Natural killer cell (primary cell): ENCODE results near the gene GRK7. TPM values are rescaled to one million over a fixed set of nuclear protein-coding genes. Genes with fewer than 3 reads are reported as not detected.

Source experiments
- ATAC-seq, 3 donors: fragments of 150-1000 bp in 2 of 3; fragments of 200-7000 bp in 1 of 3; cut with Tn5 transposase; 1 replicate in 1 of 3; 2 replicates in 2 of 3; pipeline ENCODE4 v1.10.0; 2021; ENCODE audit warnings: mild to moderate bottlenecking in 2 of 3, moderate library complexity in 2 of 3
- DNase-seq, 2 donors: peaks; one replicate each; pipeline versions ENCODE4 v3.0.0 to v3.0.0-alpha.2; 2013 to 2021; ENCODE audit warnings: mixed read lengths in 1 of 2
- H3K27ac ChIP-seq: one replicate; pipeline ENCODE4 v1.5.1; 2013; ENCODE audit warnings: mild to moderate bottlenecking, low read length
- H3K27me3 ChIP-seq: one replicate; pipeline ENCODE4 v1.6.1; 2013; ENCODE audit warnings: low read length; ENCODE audit not compliant: control insufficient read depth, insufficient read depth
- H3K36me3 ChIP-seq: one replicate; pipeline ENCODE4 v1.6.1; 2013; ENCODE audit warnings: low read length; ENCODE audit not compliant: control insufficient read depth, insufficient read depth
- H3K4me1 ChIP-seq: one replicate; pipeline ENCODE4 v1.6.1; 2013; ENCODE audit warnings: low read length; ENCODE audit not compliant: control insufficient read depth, insufficient read depth
- H3K4me3 ChIP-seq: one replicate; pipeline ENCODE4 v1.5.1; 2013; ENCODE audit warnings: low read length
- H3K9me3 ChIP-seq: one replicate; pipeline ENCODE4 v1.6.1; 2013; ENCODE audit warnings: low read length; ENCODE audit not compliant: control insufficient read depth, insufficient read depth
- H3K27ac Mint-ChIP-seq, 2 donors: one replicate each; pipeline ENCODE4 v1.8.0; 2022; ENCODE audit warnings: mild to moderate bottlenecking in 2 of 2, mixed read lengths in 2 of 2, moderate library complexity in 1 of 2
- H3K27me3 Mint-ChIP-seq, 2 donors: one replicate each; pipeline ENCODE4 v1.8.0; 2022; ENCODE audit warnings: low read depth in 2 of 2, mixed read lengths in 2 of 2
- H3K36me3 Mint-ChIP-seq: one replicate; pipeline ENCODE4 v1.8.0; 2022; ENCODE audit warnings: mixed read lengths
- H3K4me1 Mint-ChIP-seq, 2 donors: one replicate each; pipeline ENCODE4 v1.8.0; 2022; ENCODE audit warnings: mixed read lengths in 2 of 2
- H3K4me3 Mint-ChIP-seq: one replicate; pipeline ENCODE4 v1.8.0; 2022; ENCODE audit warnings: mild to moderate bottlenecking, moderate library complexity, mixed read lengths
- H3K9me3 Mint-ChIP-seq, 2 donors: one replicate each; pipeline ENCODE4 v1.8.0; 2022; ENCODE audit warnings: mixed read lengths in 2 of 2
- CTCF ChIP-seq: fragments of 200-600 bp; IDR thresholded peaks from one replicate; pipeline ENCODE4 v1.8.0; 2022; ENCODE audit warnings: antibody characterized with exemption
- WGBS: methylation state at CpG from one replicate; pipeline ENCODE4 v1.1.7; 2013; ENCODE audit warnings: missing lambda C conversion rate; ENCODE audit not compliant: insufficient coverage; 5-methylcytosine and 5-hydroxymethylcytosine counted together
- intact Hi-C: fragments of 100-400 bp; cut with micrococcal nuclease; formaldehyde crosslinking; loops from one replicate; pipeline ENCODE4 v1.14.2; 2022
- total RNA-seq, 4 donors: library from RNA; stranded (reverse); fragments of 120-200 nt in 1 of 4; gene quantifications; one replicate each; pipeline versions ENCODE4 v1.2.3 to v1.2.4, GENCODE V29; 2013 to 2022

The GRK7 gene
- total RNA-seq, 3 donors from 2014 or later (not counting 1 experiment from before 2014, with no cell fraction given): 0.14 to 0.16 (median 0.15) TPM

DNA sequence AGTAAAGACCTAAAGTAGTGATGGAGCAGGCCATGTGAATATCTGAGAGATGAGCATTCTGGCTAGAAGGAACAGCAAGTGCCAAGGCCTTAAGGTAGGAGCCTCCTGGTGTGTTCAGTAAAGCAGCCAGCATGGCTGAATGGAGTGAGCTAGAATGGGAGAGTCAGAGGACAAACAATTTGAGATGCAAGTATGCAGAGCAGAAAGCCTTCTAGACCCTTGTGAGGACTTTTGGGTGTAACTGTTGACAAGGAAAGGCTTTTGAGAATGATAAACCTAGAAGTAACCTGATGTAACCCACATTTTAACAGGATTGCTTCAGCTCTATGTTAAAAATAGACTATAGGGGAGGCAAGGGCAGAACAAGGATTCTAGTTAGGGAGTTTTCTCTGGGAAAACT, 40.0 kb upstream of the GRK7 start:
- no peak for ATAC-seq
- H3K27me3 Mint-ChIP-seq: peaks cover 6 to 12% of the 10 kb centered on the region in 2 donors
- H3K36me3 ChIP-seq: no peaks in the 10 kb centered on the region
- no peak for TF ChIP-seq CTCF
- DNase-seq: no peak
- no peaks in the 10 kb centered on the region for H3K9me3 Mint-ChIP-seq
- no peak overlapping the region for H3K27ac ChIP-seq
- H3K27me3 ChIP-seq: no peaks in the 10 kb centered on the region
- H3K4me3 ChIP-seq: no peak overlapping the region
- intact Hi-C loops: no loop called here
- no peaks in the 10 kb centered on the region for H3K4me1 ChIP-seq
- no peaks in the 10 kb centered on the region for H3K36me3 Mint-ChIP-seq
- H3K4me1 Mint-ChIP-seq: no peaks in the 10 kb centered on the region
- H3K9me3 ChIP-seq: no peaks in the 10 kb centered on the region
- no peak overlapping the region for H3K27ac Mint-ChIP-seq
- no peak overlapping the region for H3K4me3 Mint-ChIP-seq

- no peak overlapping the region for H3K4me3 Mint-ChIP-seq
- no peaks in the 10 kb centered on the region for H3K36me3 ChIP-seq
- TF ChIP-seq CTCF: no peak
- WGBS: 85% methylated on average over 1 of the region's 1 CpG
- intact Hi-C loops: no loop called here
- no peaks in the 10 kb centered on the region for H3K9me3 Mint-ChIP-seq
- H3K36me3 Mint-ChIP-seq: no peaks in the 10 kb centered on the region
- H3K27me3 ChIP-seq: no peaks in the 10 kb centered on the region
- H3K4me1 ChIP-seq: no peaks in the 10 kb centered on the region
- H3K27me3 Mint-ChIP-seq: peaks cover 0 to 15% of the 10 kb centered on the region in 2 donors
- H3K27ac ChIP-seq: no peak overlapping the region
- H3K27ac Mint-ChIP-seq: no peak overlapping the region
- no peaks in the 10 kb centered on the region for H3K4me1 Mint-ChIP-seq
- no peaks in the 10 kb centered on the region for H3K9me3 ChIP-seq
- no peak overlapping the region for H3K4me3 ChIP-seq
- no peak for ATAC-seq
- DNase-seq: no peak
Observed at GRCh38 chr3:141724186-141724585, 39.0 kb upstream of the GRK7 start.

DNA sequence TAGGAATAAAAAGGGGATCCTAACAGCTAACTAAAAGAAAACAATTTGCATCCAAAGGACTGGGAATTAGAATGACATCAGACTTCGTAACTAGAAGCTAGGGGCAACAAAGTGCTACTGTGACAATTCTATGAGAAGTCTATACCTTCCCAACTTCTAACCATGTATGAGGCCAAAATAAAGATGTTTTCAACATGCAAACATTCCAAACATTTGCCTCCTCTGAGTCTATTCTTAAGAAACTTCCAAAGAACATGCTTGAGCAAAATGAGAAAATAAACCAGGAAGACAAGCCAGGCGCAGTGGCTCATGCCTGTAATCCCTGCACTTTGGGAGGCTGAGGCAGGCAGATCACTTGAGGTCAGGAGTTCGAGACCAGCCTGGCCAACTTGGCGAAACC, 38.2 kb upstream of the GRK7 start:
- Histone ChIP-seq H3K36me3 (no peaks in the 10 kb centered on the region), H3K9me3 (no peaks in the 10 kb centered on the region), H3K4me3 (no peak overlapping the region), H3K27ac (no peak overlapping the region), H3K4me1 (no peaks in the 10 kb centered on the region), H3K27me3 (no peaks in the 10 kb centered on the region)
- WGBS: 96% methylated on average over 4 of the region's 4 CpGs
- peaks cover 0 to 12% of the 10 kb centered on the region in 2 donors for H3K27me3 Mint-ChIP-seq
- no peaks in the 10 kb centered on the region for H3K9me3 Mint-ChIP-seq
- DNase-seq: no peak
- no peak for ATAC-seq
- H3K4me1 Mint-ChIP-seq: no peaks in the 10 kb centered on the region
- intact Hi-C loops: no loop called here
- no peak for TF ChIP-seq CTCF
- H3K36me3 Mint-ChIP-seq: no peaks in the 10 kb centered on the region
- no peak overlapping the region for H3K27ac Mint-ChIP-seq
- no peak overlapping the region for H3K4me3 Mint-ChIP-seq

DNA sequence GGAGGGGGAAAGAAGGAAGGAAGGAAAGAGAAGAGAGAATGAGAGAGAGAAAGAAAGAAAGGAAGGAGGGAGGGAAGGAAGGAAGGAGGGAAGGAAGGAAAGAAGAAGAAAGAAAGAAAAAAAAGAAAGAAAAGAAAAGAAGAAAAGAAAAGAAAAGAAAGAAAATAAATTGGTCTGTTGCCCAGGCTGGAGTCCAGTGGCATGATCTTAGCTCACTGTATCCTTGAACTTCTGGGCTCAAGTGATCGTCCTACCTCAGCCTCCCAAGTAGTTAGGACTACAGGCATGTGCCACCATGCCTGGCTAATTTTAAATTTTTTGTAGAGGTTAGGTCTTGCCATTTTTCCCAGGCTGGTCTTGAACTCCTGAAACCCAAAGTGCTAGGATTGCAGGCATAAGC, 36.7 kb upstream of the GRK7 start:
- H3K4me1 ChIP-seq: no peaks in the 10 kb centered on the region
- intact Hi-C loops: no loop called here
- H3K27me3 ChIP-seq: no peaks in the 10 kb centered on the region
- no peak overlapping the region for H3K4me3 ChIP-seq
- ATAC-seq: no peak
- no peaks in the 10 kb centered on the region for H3K36me3 Mint-ChIP-seq
- DNase-seq: no peak
- 93% methylated on average over 1 of the region's 1 CpG for WGBS
- no peaks in the 10 kb centered on the region for H3K4me1 Mint-ChIP-seq
- H3K27ac ChIP-seq: no peak overlapping the region
- H3K9me3 Mint-ChIP-seq: no peaks in the 10 kb centered on the region
- no peak for TF ChIP-seq CTCF
- no peaks in the 10 kb centered on the region for H3K9me3 ChIP-seq
- H3K27ac Mint-ChIP-seq: no peak overlapping the region
- peaks cover 0 to 9% of the 10 kb centered on the region in 2 donors for H3K27me3 Mint-ChIP-seq
- no peak overlapping the region for H3K4me3 Mint-ChIP-seq
- no peaks in the 10 kb centered on the region for H3K36me3 ChIP-seq
